NCI-H345 (cell line): ENCODE data around the gene ARPC4.
"Not testable (repeated sequence)": the region's sequence is repeated elsewhere in the genome, so short reads cannot be mapped to it uniquely, and the experiment has no call there.

Experiments
- DNase-seq: peaks from one replicate; lab custom pipeline; 2025; lab: John Stamatoyannopoulos, UW

Gene ARPC4

DNA sequence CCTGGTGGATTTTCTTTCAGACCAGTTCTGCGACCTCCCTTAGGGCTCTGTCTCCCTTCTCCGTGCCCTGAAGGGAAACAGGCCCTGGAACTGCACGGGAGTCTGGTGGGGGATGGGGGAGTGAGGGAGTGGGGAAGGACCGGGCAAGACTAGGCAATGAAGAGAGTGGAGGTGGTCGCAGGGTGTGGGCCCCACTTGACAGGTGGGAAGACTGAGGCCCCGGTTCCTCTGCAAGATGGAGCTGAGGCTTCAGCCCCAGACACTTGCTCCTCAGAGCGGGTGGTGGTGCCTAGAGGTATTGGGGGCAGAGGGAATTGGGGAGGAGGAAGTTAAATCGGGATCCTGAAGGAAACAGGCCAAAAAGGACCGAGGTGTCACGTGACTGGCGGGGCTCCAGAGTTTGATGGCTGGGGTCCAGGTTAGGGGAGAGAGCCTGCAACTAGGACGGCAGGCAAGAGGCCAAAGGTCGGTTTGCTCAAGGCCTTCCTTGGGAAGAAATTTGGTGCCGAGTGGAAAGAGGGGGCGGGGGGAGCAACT is 22.5 kb upstream of the ARPC4 start:
- DNase-seq = no peak

GRCh38 chr3:9771007-9771406 is 21.9 kb upstream of the ARPC4 start:
- not testable (repeated sequence) for DNase-seq

- DNase-seq = no peak
These were observed 15.8 kb upstream of the ARPC4 start for GRCh38 chr3:9776896-9777693.

- no peak for DNase-seq
These were observed 15.2 kb upstream of the ARPC4 start for GRCh38 chr3:9777694-9778021.

- DNase-seq = no peak
These were observed 14.5 kb upstream of the ARPC4 start for GRCh38 chr3:9778143-9779074.

DNA sequence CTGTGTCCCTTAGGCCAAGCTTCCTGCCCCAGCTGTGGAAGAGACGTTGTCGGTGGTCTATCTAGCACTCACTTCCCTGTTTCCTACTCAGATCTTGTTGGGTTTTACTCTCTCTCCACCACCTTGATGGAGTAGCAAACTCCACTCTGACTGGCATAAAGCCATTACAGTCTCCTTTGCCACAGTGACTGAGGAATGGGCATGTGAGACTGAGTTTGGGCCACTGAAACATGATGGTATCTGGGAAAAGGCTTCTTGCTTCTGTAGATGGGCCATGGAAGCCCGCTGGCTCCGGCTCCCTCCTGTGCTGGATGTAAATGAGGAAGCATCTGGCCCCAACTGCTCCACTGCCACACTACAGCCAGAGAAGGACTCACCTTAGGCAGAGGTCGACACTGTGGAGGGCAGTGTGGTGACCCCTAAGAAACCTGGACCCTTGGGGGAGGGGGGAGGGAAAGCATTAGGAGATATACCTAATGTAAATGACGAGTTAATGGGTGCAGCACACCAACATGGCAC is 13.7 kb upstream of the ARPC4 start:
- DNase-seq = no peak

DNA sequence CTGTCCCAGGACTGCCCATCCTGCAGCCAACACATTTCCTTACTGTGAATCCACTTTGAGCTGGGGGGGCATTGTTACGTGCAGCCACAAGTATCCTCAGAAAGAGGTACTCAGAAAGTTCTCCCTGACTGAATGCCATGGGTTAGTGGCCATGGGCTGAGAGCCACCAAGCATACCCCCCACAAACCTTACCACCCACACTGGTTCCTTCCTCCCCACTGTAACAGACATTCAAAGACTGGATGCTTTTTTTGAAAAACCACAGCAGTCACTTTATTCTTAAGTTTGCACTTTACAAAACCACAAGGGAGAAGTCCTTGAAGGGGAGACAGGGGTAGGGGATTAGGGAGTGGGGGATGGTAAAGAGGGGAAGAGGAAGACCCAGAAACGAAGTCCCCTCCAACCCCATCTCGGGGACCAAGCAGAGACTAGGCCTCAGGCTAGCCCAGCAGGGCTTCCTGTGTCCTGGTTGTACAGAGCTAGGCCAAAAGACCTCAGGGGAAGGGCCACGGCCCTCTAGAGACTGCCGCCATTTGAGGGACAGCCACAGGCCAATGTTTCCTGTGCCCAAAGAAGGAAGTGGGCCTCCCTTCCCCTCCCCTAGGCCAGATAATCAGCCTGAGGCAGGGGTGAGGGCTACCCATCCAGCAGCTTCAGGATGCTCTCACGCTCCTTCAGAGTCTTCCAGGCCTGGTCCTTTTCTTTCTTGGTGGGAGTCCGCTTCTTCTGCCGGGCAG is 13.0 kb upstream of the ARPC4 start:
- no peak for DNase-seq

DNA sequence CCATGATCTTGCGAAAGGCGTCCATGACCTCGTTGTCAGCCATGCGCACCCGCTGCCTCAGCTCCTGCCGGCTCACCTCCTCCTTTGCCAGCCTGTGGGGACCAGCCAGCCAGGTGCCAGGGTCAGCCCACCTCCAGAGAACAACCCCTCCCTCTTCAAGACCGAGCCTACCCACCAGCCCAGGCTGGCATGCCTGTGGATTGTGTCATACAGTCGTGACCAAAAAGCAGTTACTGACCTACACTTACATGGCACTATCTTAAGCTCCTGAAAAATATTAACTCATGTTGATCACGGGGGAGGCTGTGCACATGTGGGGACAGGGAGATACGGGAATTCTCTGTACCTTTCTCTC is 12.4 kb upstream of the ARPC4 start:
- DNase-seq = no peak

DNA sequence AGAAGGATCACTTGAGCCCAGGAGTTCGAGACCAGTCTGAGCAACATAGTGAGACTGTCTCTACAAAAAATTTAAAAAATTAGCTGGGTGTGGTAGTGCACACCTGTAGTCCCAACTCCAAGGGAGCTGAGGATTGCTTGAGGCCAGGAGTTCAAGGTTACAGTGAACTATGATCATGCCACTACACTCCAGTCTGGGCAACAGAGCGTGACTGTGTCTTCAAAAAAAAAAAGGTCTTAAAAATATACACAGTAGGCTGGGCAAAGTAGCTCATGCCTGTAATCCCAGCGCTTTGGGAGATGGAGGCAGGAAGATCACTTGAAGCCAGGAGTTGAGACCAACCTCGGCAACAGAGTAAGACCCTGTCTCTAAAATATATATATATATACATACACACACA is 12.0 kb upstream of the ARPC4 start:
- DNase-seq = no peak

GRCh38 chr3:9781551-9781950 is 11.3 kb upstream of the ARPC4 start:
- DNase-seq = no peak

- DNase-seq = no peak
These were observed 10.8 kb upstream of the ARPC4 start for GRCh38 chr3:9781978-9782603.

GRCh38 chr3:9782770-9783169 is 10.1 kb upstream of the ARPC4 start:
- no peak for DNase-seq

DNA sequence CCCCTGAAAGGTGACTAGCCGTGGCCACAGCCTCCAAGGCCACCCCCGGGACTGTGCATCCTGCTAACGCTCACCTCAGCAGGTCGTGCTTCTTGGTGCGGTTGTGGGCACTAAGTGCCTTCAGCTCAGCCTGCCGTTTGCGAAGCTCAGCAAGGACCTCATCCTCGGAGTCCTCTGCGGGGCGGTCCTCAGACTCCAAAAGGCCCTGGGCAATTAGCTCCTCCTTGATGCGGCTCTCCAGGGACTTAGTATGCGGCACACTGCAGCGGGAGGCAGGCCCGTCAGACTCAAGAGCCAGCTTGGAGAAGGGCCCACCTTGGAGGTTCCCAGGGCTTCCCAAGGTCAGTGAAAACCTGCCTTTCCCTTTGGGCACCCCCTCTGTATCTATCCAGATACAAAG is 8.9 kb upstream of the ARPC4 start:
- DNase-seq = no peak

DNA sequence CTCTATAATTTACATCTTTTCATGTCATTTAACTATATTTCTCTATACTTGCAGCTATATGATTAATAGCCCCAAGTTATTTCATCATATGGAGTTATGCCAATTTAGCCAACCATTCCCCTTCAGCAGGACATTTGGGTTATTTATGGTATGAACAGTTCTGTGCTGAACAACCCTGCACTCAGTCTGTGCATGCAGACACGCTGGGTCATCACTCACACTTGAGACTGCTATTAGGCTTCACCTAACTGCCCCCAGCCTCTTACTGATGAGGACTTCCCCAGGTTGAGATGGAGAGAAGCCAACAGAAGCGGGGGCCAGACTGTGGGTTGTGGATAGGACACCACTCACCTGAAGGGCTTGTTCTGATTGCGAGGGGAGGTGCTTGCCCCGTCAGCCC is 7.9 kb upstream of the ARPC4 start:
- no peak for DNase-seq

DNA sequence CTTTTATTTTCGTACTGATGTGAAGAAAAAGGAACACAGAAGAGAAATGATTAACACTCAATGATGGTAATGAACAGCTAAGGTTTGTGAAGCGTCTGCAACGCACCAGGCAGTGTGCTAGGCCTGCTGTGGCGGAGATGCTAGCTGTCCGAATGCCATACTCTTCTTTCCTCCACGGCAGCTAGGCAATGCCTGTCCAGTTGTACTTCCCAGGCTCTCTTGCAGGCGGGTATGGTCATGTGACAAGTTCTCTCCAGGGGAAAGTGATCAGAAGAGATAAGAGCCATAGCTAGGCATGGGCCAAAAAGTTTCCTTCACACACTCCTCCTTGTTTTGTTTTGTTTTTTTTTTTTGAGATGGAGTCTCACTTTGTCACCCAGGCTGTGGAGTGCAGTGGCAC is 7.3 kb upstream of the ARPC4 start:
- DNase-seq = no peak

DNA sequence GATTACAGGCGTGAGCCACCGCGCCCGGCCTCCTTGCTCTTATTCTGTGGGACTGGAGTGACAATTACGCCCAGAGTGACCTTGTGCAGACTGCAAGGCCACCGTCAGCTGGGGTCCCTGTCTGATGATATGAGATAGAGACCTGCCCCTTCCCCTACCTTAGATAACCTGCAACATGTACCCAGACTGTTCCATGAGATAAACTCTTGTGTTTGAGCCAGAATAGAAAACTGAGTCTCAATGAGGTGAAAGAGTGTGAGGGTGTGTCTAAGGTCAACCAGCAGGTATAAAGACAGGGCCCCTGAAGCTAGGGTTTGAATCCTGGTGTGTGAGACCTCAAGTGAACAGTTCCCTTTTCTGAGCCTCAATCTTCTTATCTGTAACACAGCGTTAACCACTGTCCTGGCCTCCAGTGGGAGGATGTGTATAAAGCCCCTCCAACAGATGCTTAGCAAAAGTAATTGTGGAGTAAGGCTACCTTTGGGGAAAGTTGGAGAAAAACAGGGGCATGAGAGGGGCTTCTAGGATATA is 6.6 kb upstream of the ARPC4 start:
- no peak for DNase-seq

GRCh38 chr3:9786825-9787669 is 5.8 kb upstream of the ARPC4 start:
- DNase-seq = no peak

DNA sequence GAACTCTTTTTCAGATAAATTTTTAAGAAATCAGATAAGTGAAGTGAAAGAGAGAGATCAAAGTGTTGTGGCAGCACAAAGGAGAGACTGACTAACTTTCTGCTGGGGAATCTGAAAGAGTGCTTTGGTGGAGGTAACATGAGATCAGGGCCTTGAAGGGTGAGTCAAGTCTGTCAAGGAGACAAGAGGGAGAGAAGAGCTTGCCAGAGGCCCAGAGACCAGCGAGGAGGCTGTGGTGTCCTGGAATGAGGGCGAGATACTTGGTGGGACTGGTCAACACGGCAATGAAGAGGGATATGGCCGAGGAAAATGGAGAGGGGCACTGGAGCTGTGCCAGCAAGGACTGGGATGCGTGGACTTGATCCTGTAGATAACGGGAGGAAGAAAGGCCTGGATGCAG is 5.2 kb upstream of the ARPC4 start:
- no peak for DNase-seq

GRCh38 chr3:9791127-9791526 is 1.8 kb upstream of the ARPC4 start:
- no peak for DNase-seq

DNA sequence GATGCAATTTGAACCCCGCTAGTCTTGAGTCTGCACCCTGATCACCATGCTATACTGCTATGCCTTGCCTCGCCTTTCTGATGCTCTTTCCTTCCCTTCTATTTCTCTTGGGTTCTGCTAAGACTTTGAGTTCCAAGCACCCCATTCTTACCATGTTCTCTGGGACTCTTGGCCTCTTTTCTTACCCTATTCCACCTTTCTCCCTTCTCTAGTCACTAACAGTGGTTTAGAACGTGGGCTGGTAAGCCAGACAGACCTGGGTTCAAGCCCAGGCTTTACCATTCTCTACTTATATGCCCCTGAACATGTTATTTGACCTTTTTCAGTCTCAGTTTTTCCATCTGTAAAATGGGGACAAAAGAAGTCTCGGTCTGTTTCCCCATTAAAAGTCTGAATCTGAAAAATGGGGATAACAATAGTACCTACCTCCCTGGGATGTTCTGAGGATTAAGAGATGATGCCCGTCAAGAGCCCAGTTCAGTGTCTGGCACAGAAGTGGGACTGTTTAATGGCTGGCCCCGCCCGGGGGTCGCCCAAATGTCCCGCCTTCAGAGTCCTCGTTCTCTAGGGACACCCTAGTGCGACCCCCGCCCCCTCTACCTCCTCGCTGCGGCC is 985 bp upstream of the ARPC4 start:
- DNase-seq = no peak
